ENCODE measurements around the gene RPUSD3.
"Not testable (repeated sequence)": the region's sequence is repeated elsewhere in the genome, so short reads cannot be mapped to it uniquely, and the experiment has no call there.

RPUSD3 gene

GRCh38 chr3:9843715-9844438, at the start of gene RPUSD3:
RPUSD3 (minus strand) TSS chr3:9844008; CDS start chr3:9843990, 18 bp downstream.
- DNase-seq = peak; percentile 98

DNA sequence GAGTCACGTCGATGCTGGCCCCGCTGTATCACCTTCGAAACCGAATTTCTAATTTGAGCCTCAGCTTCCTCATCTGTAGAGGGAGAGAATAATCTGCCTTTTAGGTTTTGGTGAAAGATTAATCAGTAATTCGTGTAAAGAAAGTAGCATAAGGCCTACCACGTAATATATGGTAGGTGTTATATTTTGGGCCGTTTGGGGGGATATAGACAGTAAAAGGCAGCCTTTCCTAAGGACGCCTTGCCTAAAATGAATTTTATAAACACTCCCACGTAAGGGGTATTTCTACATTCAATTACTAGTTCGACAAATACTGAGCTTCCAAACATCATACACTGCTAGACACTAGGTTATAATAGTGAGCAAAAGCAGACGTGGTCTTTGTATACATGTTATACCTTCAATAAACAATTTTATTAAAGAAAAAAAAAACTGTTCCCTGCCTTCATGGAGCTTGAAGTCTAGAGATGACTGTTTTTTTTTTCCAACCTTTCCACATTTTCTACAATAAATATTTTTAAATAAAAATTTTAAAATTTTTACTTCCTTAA, 47.3 kb upstream of the RPUSD3 start:
- DNase-seq = no peak

DNA sequence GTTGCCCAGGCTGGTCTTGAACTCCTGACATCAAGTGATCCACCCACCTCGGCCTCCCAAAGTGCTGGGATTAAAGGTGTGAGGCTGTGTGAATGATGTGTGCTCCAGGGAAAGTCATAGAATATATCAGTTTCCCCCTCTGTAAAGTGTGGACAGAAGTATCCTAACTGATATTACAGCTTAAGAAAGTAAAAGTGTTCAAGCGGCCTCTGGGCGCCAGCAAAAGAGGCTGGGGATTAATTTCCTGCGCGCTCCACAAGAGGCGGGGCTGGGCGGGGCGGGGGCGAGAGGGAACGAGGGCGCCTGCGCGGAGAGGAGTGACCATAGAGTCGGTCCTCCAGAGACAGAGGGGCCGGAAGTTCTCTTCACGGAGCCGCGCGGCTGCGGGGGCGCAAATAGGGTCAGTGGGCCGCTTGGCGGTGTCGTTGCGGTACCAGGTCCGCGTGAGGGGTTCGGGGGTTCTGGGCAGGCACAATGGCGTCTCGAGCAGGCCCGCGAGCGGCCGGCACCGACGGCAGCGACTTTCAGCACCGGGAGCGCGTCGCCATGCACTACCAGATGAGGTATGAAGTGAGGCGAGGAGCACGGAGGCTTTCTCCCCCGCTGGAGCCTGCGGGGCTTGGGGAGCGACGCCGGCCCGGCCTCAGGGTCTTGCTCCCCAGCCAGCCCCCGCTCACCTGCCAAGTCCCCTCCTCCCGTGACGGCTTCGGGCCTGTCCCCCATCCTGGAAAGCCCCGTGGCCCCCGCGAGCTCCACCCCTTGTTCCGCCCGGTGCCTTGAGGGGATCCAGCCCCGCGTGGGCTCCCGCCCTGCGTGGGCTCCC, 46.7 kb upstream of the RPUSD3 start, which contains the start of gene JAGN1:
Gene JAGN1 (plus strand): TSS at position 362 of the 823 bp plus-strand sequence. CDS start 113 bp downstream, at position 475.
- peak; percentile 98 for DNase-seq

DNA sequence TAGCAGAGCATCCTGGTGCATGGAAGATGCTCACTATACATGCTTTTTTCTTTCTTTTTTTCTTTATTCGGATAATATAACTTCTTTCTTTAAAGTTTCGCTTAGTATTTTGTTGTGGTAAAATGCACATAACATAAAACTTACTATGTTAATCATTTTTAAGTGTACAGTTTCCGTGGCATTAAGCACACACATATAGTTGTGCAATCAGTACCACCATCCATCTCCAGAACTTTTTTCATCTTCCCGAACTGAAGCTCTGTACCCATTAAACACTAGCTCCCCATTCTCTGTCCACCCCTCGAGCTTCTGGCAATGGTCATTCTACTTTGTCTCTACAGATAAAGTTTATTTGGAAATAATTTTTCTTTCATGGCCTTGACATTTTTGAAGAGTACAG, 45.6 kb upstream of the RPUSD3 start:
- no peak for DNase-seq

- DNase-seq = no peak
These were observed 44.7 kb upstream of the RPUSD3 start for GRCh38 chr3:9888540-9888939.

- no peak for DNase-seq
These were observed 43.7 kb upstream of the RPUSD3 start for GRCh38 chr3:9887480-9887879.

DNA sequence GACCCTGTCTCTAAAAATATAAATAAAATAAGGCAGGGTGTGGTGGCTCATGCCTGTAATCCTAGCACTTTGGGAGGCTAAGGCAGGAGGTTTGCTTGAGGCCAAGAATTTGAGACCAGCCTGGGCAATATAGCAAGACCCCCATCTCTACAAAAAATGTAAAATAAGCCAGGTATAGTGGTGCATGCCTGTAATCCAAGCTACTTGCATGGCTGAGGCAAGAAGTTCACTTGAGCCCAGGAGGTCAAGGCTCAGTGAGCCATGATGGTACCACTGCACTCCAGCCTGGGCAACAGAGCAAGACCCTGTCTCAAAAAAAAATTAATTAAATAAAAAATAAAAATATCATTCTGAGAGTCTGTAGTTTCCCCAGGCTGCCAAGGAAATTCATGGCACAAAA, 42.5 kb upstream of the RPUSD3 start:
- no peak for DNase-seq

GRCh38 chr3:9884555-9885165, 40.9 kb upstream of the RPUSD3 start:
- no peak for DNase-seq

- DNase-seq = no peak
These were observed 40.1 kb upstream of the RPUSD3 start for GRCh38 chr3:9883706-9884554.

GRCh38 chr3:9881441-9881840, 37.6 kb upstream of the RPUSD3 start:
- no peak for DNase-seq

DNA sequence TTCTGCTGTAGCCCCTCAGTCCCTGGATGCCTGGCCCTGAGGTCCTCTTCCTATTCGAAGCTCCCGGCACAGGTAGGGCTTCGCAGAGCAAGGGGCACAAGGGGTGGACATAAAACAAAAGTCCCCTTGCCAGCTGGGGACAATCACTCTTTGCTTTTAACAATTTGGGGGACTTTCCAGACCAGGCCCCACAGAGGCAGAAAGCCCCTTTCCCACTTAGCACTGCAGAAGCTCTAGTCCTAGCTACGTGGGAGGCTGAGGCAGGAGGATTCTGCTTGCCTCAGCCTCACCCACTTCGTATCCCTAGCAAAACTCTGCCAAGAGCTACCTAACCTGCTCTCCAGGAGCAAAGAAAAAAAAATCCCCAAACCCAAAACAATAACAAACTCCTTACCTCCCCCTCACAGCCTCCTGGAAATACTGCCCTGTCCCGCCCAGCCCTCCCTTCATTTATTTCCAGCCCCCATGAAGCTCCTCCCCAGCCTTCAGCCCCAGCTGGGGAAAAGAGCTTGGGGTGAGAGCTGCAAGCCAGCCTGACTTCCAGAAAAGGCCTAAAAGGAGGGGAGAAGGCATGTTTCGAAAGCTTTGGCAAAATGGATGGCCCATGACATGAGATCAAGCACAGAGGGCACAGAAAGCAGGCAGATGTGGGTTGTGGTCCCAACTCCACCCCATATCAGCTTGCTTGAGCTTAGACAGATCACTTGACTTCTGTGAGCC, 36.2 kb upstream of the RPUSD3 start, which contains the start of gene CIDEC:
Gene CIDEC (minus strand): TSS at position 424 of the 720 bp plus-strand sequence. CDS start 1,767 bp downstream, outside the sequence.
- DNase-seq = no peak

GRCh38 chr3:9878700-9879099, 34.9 kb upstream of the RPUSD3 start:
- no peak for DNase-seq

GRCh38 chr3:9876991-9877390, 33.2 kb upstream of the RPUSD3 start:
- DNase-seq = no peak

DNA sequence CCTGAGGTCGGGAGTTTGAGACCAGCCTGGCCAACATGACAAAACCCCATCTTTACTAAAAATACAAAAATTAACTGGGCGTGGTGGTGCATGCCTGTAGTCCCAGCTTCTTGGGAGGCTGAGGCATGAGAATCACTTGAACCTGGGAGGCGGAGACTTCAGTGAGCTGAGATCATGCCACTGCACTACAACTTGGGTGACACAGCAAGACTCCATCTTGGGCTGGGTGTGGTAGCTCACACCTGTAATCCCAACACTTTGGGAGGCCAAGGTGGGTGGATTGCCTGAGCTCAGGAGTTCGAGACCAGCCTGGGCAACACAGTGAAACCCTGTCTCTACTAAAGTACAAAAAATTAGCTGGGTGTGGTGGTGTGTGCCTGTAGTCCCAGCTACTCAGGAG, 32.4 kb upstream of the RPUSD3 start:
- not testable (repeated sequence) for DNase-seq

GRCh38 chr3:9875448-9875847, 31.6 kb upstream of the RPUSD3 start:
- no peak for DNase-seq

GRCh38 chr3:9872067-9872466, 28.3 kb upstream of the RPUSD3 start:
- DNase-seq = not testable (repeated sequence)

GRCh38 chr3:9870978-9871377, 27.2 kb upstream of the RPUSD3 start:
- no peak for DNase-seq

- no peak for DNase-seq
These were observed 26.1 kb upstream of the RPUSD3 start for GRCh38 chr3:9869955-9870354.

GRCh38 chr3:9867106-9867505, 23.3 kb upstream of the RPUSD3 start:
- DNase-seq = no peak

DNA sequence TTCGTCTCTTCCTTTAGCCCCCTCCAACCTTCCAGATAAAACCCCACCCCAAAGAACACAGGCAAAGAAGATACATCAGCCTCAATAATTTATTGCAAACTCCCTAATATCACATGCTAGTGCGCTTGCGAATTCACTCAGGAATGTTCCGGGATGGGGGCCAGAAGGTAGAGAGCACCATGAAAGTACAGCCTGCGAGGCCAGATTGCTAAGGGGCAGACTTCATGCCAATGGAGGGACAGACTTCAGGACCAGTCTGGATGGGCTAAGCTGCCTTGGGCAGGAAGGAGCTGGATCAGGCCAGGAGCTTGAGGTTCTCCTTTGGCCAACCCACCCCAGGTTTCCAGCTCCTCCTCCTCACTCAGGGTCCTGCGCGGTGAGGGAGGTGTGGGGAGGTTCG, 22.8 kb upstream of the RPUSD3 start:
- DNase-seq = no peak

DNA sequence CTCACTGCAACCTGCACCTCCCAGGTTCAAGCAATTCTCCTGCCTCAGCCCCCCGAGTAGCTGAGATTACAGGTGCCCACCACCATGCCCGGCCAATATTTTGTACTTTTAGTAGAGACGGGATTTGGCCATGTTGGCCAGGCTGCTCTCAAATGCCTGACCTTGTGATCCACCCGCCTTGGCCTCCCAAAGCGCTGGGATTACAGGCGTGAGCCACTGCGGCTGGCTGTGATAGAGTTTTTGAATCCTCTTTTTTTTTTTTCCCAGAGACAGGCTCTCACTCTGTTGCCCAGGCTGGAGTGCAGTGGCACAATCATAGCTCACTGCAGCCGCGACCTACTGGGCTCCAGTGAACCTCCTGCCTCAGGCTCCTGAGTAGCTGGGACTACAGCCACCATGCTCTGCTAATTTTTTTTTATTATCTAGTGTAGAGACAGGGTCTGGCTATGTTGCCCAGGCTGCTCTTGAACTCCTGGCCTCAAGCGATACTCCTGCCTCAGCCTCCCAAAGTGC, 21.4 kb upstream of the RPUSD3 start:
- not testable (repeated sequence) for DNase-seq
